PC-9 (cell line): Measurements from ENCODE around the gene PNPLA7. TPM values are rescaled to one million over a fixed set of nuclear protein-coding genes. Genes with fewer than 3 reads are reported as not detected.

ENCODE experiments used
- BruUV-seq: library from RNA; stranded (reverse); fragments of 400-500 nt; replicated peaks from 2 replicates; lab custom pipeline; 2021; lab: Mats Ljungman, UMichigan
- CTCF ChIA-PET: fragments of 300-600 bp; sonication (Branson Sonifier 250); formaldehyde crosslinking; loops from one replicate; lab custom pipeline; 2022; ENCODE audit warnings: antibody characterized with exemption; lab: Charles Lee
- POLR2A ChIA-PET: fragments of 300-600 bp; sonication (Branson Sonifier 250); formaldehyde crosslinking; loops from one replicate; lab custom pipeline; 2022; ENCODE audit warnings: antibody characterized with exemption; ENCODE audit not compliant: unreplicated experiment; lab: Charles Lee
- DNase-seq, 2 experiments: peaks; one replicate each; pipeline versions ENCODE4 v3.0.0 to v3.0.0-alpha.2; 2015 to 2022; ENCODE audit warnings: mixed read lengths in 1 of 2
- H2AFZ ChIP-seq: fragments of 200-600 bp; sonication (generic); 2 replicates; pipeline ENCODE4 v1.8.1; 2017; ENCODE audit warnings: antibody characterized with exemption
- H3F3A ChIP-seq: fragments of 200-600 bp; sonication (generic); 2 replicates; pipeline ENCODE4 v1.8.1; 2017; ENCODE audit warnings: antibody characterized with exemption, mild to moderate bottlenecking, low read depth; ENCODE audit not compliant: insufficient read depth
- H3K27ac ChIP-seq: fragments of 200-600 bp; sonication (generic); 2 replicates; pipeline ENCODE4 v1.6.1; 2016; ENCODE audit warnings: mixed run types
- H3K27me3 ChIP-seq: fragments of 200-600 bp; sonication (generic); 2 replicates; pipeline ENCODE4 v1.6.1; 2016; ENCODE audit warnings: low read depth, mixed run types; ENCODE audit not compliant: insufficient read depth
- H3K36me3 ChIP-seq: fragments of 200-600 bp; sonication (generic); 2 replicates; pipeline ENCODE4 v1.6.1; 2016; ENCODE audit warnings: low read depth, mixed run types
- H3K4me1 ChIP-seq: fragments of 200-600 bp; sonication (generic); replicated peaks from 2 replicates; pipeline ENCODE4 v1.6.1; 2016; ENCODE audit warnings: mixed run types; ENCODE audit not compliant: insufficient read depth
- H3K4me2 ChIP-seq: fragments of 200-600 bp; sonication (generic); 2 replicates; pipeline ENCODE4 v1.6.1; 2017; ENCODE audit warnings: mixed run types
- H3K4me3 ChIP-seq: fragments of 200-600 bp; sonication (generic); 2 replicates; pipeline ENCODE4 v1.6.1; 2016; ENCODE audit warnings: mixed run types
- H3K79me2 ChIP-seq: fragments of 200-600 bp; sonication (generic); 2 replicates; pipeline ENCODE4 v1.6.1; 2017; ENCODE audit warnings: low read depth, mixed run types
- H3K9me2 ChIP-seq: fragments of 200-600 bp; sonication (generic); 2 replicates; pipeline ENCODE4 v1.8.1; 2017; ENCODE audit warnings: mild to moderate bottlenecking; ENCODE audit not compliant: insufficient read depth
- H3K9me3 ChIP-seq: fragments of 200-600 bp; sonication (generic); 2 replicates; pipeline ENCODE4 v1.8.1; 2016; ENCODE audit warnings: low read depth; ENCODE audit not compliant: insufficient read depth
- H4K20me1 ChIP-seq: fragments of 200-600 bp; sonication (generic); 2 replicates; pipeline ENCODE4 v1.8.1; 2017; ENCODE audit not compliant: insufficient read depth
- EZH2 ChIP-seq: fragments of 200-600 bp; sonication (generic); IDR thresholded peaks from 2 replicates; pipeline ENCODE4 v1.8.0; 2017; ENCODE audit warnings: antibody characterized with exemption, low read depth
- intact Hi-C: fragments of 100-400 bp; cut with micrococcal nuclease; formaldehyde crosslinking; loops from one replicate; pipeline ENCODE4 v1.10.0; 2022; ENCODE audit not compliant: unreplicated experiment
- total RNA-seq: library from RNA; stranded (reverse); gene quantifications from 2 replicates; pipeline ENCODE4 v1.2.3, GENCODE V29; 2021
- TF ChIP-seq, protein P1 (sequence below): fragments of 200-600 bp; sonication (generic); conservative IDR thresholded peaks from 2 replicates; pipeline ENCODE4 v1.6.1; 2017; ENCODE audit warnings: mixed run types, antibody characterized with exemption, mild to moderate bottlenecking, moderate library complexity

PNPLA7 gene
- total RNA-seq, 1 experiment from 2014 or later = 1.9 TPM

DNA sequence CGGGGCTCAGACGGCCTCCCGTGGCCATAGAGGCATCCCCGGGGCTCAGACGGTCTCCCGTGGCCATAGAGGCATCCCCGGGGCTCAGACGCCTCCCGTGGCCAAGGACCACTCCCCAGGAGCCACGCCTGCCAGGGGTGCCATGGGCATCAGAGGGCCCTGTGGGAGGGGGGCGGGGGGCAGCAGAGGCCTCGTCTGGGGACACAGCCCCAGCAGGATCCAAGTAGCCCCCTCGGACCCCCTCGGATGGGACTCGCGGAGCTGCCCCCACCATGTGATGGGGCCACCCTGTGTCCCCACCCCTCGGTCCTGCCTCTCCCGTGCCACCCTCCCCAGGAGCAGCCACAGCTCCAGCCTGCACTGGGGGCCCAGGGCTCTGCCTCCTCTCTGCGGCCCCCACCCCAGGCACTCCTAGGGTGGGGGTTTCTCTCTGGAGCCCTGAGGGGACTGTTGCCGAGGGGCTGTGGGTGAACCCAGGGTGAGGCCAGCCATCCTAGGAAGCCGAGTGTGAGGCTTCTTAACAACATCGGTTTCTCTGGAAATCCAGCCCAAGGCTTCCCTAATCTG, 111.5 kb downstream of the PNPLA7 start:
- Histone ChIP-seq H3K4me3 (no peak overlapping the region), H2AFZ (no peak overlapping the region), H3K79me2 (no peaks in the 10 kb centered on the region), H3K4me1 (peaks cover 22% of the 10 kb centered on the region), H4K20me1 (0 out of 2 replicates have a peak, but pooled peaks cover 3% of the 10 kb centered on the region), H3K27ac (no peak overlapping the region), H3F3A (peaks cover 18% of the 10 kb centered on the region; the same call in 1 of the 2 replicates), H3K27me3 (no peaks in the 10 kb centered on the region), H3K4me2 (no peak overlapping the region), H3K9me3 (no peaks in the 10 kb centered on the region), H3K36me3 (no peaks in the 10 kb centered on the region), H3K9me2 (no peaks in the 10 kb centered on the region)
- CTCF ChIA-PET = no interaction called here
- intact Hi-C loops = loop anchor here (10.0 kb wide), 1 partner anchor 176 kb away; the partner anchor contains the start of gene EHMT1
- BruUV-seq = no TSS peak
- TF ChIP-seq EZH2 = no peak
- TF ChIP-seq, protein P1, sequence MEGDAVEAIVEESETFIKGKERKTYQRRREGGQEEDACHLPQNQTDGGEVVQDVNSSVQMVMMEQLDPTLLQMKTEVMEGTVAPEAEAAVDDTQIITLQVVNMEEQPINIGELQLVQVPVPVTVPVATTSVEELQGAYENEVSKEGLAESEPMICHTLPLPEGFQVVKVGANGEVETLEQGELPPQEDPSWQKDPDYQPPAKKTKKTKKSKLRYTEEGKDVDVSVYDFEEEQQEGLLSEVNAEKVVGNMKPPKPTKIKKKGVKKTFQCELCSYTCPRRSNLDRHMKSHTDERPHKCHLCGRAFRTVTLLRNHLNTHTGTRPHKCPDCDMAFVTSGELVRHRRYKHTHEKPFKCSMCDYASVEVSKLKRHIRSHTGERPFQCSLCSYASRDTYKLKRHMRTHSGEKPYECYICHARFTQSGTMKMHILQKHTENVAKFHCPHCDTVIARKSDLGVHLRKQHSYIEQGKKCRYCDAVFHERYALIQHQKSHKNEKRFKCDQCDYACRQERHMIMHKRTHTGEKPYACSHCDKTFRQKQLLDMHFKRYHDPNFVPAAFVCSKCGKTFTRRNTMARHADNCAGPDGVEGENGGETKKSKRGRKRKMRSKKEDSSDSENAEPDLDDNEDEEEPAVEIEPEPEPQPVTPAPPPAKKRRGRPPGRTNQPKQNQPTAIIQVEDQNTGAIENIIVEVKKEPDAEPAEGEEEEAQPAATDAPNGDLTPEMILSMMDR = no peak
- POLR2A ChIA-PET = interaction anchor here (0.7 kb wide), 1 partner anchor 182 kb away, joined by 3 read pairs; no protein-coding TSS in a partner anchor
- DNase-seq = no peak

DNA sequence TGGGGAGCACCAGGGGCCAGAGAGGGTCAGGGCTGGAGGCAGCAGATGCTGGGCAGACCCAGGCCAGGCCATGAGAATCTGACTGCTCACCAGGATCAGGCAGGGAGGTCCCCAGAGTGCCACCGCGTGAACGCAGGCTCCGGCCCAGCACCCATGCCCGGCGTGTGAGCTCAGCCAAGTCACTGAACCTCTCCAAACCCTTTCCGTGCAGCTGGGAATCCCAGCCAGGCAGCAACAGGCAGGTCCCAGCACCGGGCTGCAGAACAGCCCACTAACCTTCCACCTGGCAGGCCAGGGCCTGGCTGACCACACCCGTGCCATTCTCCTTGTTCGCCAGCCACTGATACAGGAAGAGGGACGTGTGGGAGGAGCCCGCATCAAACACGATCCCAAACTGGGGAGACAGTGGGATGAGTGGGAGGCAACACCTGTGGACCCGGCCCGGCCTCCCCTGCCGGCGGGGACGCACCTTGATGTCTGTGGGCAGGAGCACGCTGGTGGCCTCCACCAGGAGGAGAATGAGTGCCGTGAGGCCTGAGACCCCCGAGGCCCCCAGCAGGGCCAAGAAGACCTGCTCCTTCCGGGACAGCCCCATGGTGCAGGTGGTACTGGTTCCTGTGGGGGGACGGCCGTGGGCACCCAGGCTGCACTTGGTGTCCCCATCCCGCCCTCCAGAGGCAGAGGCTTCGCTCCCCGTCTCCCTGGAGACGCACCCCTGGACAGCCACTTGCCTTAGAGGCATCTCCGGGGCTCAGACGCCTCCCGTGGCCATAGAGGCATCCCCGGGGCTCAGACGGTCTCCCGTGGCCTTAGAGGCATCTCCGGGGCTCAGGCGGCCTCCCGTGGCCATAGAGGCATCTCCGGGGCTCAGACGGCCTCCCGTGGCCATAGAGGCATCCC, 112.3 kb downstream of the PNPLA7 start:
- no peaks in the 10 kb centered on the region for H3K36me3 ChIP-seq
- no peaks in the 10 kb centered on the region for H3K9me2 ChIP-seq
- TF ChIP-seq EZH2 = no peak
- TF ChIP-seq, protein P1 = no peak
- H2AFZ ChIP-seq = no peak overlapping the region
- H4K20me1 ChIP-seq = 0 out of 2 replicates have a peak, but pooled peaks cover 3% of the 10 kb centered on the region
- H3K4me1 ChIP-seq = peaks cover 22% of the 10 kb centered on the region
- H3K9me3 ChIP-seq = no peaks in the 10 kb centered on the region
- no peaks in the 10 kb centered on the region for H3K27me3 ChIP-seq
- H3K79me2 ChIP-seq = no peaks in the 10 kb centered on the region
- ChIA-PET CTCF (no interaction called here), POLR2A (no interaction called here)
- peak in 1 of 2 experiments; percentile 49 for DNase-seq
- H3F3A ChIP-seq = peaks cover 18% of the 10 kb centered on the region; the same call in 1 of the 2 replicates
- no peak overlapping the region for H3K4me3 ChIP-seq
- H3K4me2 ChIP-seq = no peak overlapping the region
- BruUV-seq = no TSS peak
- no peak overlapping the region for H3K27ac ChIP-seq
- intact Hi-C loops = loop anchor here (10.0 kb wide), 1 partner anchor 177 kb away; the partner anchor contains the start of gene EHMT1
